Measurements from ENCODE around the gene SKOR2. TPM values are rescaled to one million over a fixed set of nuclear protein-coding genes. Genes with fewer than 3 reads are reported as not detected.

SKOR2 gene
- total and polyA plus RNA-seq, 4 experiments from 2014 or later: not detected

GRCh38 chr18:47284721-47285395 is 33.4 kb upstream of the SKOR2 start:
- H3K4me3 ChIP-seq (ENCODE audit: low read length in 2 of 2): no peak overlapping the region
- no peaks in the 10 kb centered on the region for H3K9me3 ChIP-seq (ENCODE audit: control insufficient read depth in 1 of 2, low read length in 2 of 2)
- no peak for DNase-seq
- H3K4me3 Mint-ChIP-seq: no peak overlapping the region
- POLR2A ChIA-PET (ENCODE audit: partially characterized antibody): no interaction called here
- intact Hi-C loops (cut with micrococcal nuclease): no loop called here
- CTCF ChIA-PET (ENCODE audit: partially characterized antibody): interaction anchor here (1.0 kb wide), 1 partner anchor 185 kb away, joined by 3 read pairs; no protein-coding TSS in a partner anchor
- no peaks in the 10 kb centered on the region for H3K4me1 ChIP-seq (ENCODE audit: insufficient read depth, low read length)
- H3K27me3 Mint-ChIP-seq: peaks cover 4 to 18% of the 10 kb centered on the region in 2 donors
- no peak overlapping the region for H3K27ac Mint-ChIP-seq
- no peaks in the 10 kb centered on the region for H3K9me3 Mint-ChIP-seq
- H3K36me3 ChIP-seq (ENCODE audit: insufficient read depth, low read length): no peaks in the 10 kb centered on the region
- no peaks in the 10 kb centered on the region for H3K4me1 Mint-ChIP-seq
- H3K36me3 Mint-ChIP-seq: no peaks in the 10 kb centered on the region
- H3K27me3 ChIP-seq (ENCODE audit: insufficient read depth, low read length): no peaks in the 10 kb centered on the region
- H3K27ac ChIP-seq (ENCODE audit: low read depth, low read length): no peak overlapping the region

GRCh38 chr18:47283476-47283875 is 32.0 kb upstream of the SKOR2 start:
- no peaks in the 10 kb centered on the region for H3K36me3 ChIP-seq (ENCODE audit: insufficient read depth, low read length)
- no peaks in the 10 kb centered on the region for H3K36me3 Mint-ChIP-seq
- peaks cover 1 to 18% of the 10 kb centered on the region in 2 donors for H3K27me3 Mint-ChIP-seq
- H3K27ac Mint-ChIP-seq: peak overlapping the region in 1 of 7 donors; percentile 21
- H3K27me3 ChIP-seq (ENCODE audit: insufficient read depth, low read length): no peaks in the 10 kb centered on the region
- H3K27ac ChIP-seq (ENCODE audit: low read depth, low read length): no peak overlapping the region
- no peak for DNase-seq
- H3K4me1 ChIP-seq (ENCODE audit: insufficient read depth, low read length): no peaks in the 10 kb centered on the region
- H3K4me3 Mint-ChIP-seq: no peak overlapping the region
- no peak overlapping the region for H3K4me3 ChIP-seq (ENCODE audit: low read length in 2 of 2)
- intact Hi-C loops (cut with micrococcal nuclease): loop anchor here (2.0 kb wide), 1 partner anchor 183 kb away; no protein-coding TSS in a partner anchor
- ChIA-PET CTCF (ENCODE audit: partially characterized antibody) (no interaction called here), POLR2A (ENCODE audit: partially characterized antibody) (no interaction called here)
- H3K4me1 Mint-ChIP-seq: no peaks in the 10 kb centered on the region
- H3K9me3 Mint-ChIP-seq: peaks cover 0 to 2% (median 0%) of the 10 kb centered on the region in 8 donors
- H3K9me3 ChIP-seq (ENCODE audit: control insufficient read depth in 1 of 2, low read length in 2 of 2): no peaks in the 10 kb centered on the region

GRCh38 chr18:47280121-47280520 is 28.7 kb upstream of the SKOR2 start:
- intact Hi-C loops (cut with micrococcal nuclease): no loop called here
- Mint-ChIP-seq H3K4me3 (no peak overlapping the region), H3K27me3 (peaks cover 5 to 13% of the 10 kb centered on the region in 2 donors), H3K9me3 (peaks cover 0 to 7% (median 0%) of the 10 kb centered on the region in 8 donors), H3K4me1 (no peaks in the 10 kb centered on the region), H3K36me3 (no peaks in the 10 kb centered on the region), H3K27ac (no peak overlapping the region)
- CTCF ChIA-PET (ENCODE audit: partially characterized antibody): no interaction called here
- POLR2A ChIA-PET (ENCODE audit: partially characterized antibody): no interaction called here
- no peaks in the 10 kb centered on the region for H3K27me3 ChIP-seq (ENCODE audit: insufficient read depth, low read length)
- no peaks in the 10 kb centered on the region for H3K36me3 ChIP-seq (ENCODE audit: insufficient read depth, low read length)
- no peaks in the 10 kb centered on the region for H3K4me1 ChIP-seq (ENCODE audit: insufficient read depth, low read length)
- no peak overlapping the region for H3K4me3 ChIP-seq (ENCODE audit: low read length in 2 of 2)
- H3K27ac ChIP-seq (ENCODE audit: low read depth, low read length): no peak overlapping the region
- no peaks in the 10 kb centered on the region for H3K9me3 ChIP-seq (ENCODE audit: control insufficient read depth in 1 of 2, low read length in 2 of 2)
- no peak for DNase-seq

GRCh38 chr18:47274961-47275360 is 23.5 kb upstream of the SKOR2 start:
- peaks cover 0 to 7% (median 0%) of the 10 kb centered on the region in 8 donors for H3K9me3 Mint-ChIP-seq
- DNase-seq: no peak
- Histone ChIP-seq H3K9me3 (ENCODE audit: control insufficient read depth in 1 of 2, low read length in 2 of 2) (no peaks in the 10 kb centered on the region), H3K36me3 (ENCODE audit: insufficient read depth, low read length) (no peaks in the 10 kb centered on the region), H3K27me3 (ENCODE audit: insufficient read depth, low read length) (no peaks in the 10 kb centered on the region), H3K4me1 (ENCODE audit: insufficient read depth, low read length) (no peaks in the 10 kb centered on the region), H3K27ac (ENCODE audit: low read depth, low read length) (no peak overlapping the region), H3K4me3 (ENCODE audit: low read length in 2 of 2) (no peak overlapping the region)
- intact Hi-C loops (cut with micrococcal nuclease): no loop called here
- H3K27me3 Mint-ChIP-seq: peaks cover 10 to 12% of the 10 kb centered on the region in 2 donors
- CTCF ChIA-PET (ENCODE audit: partially characterized antibody): no interaction called here
- no peak overlapping the region for H3K4me3 Mint-ChIP-seq
- no peaks in the 10 kb centered on the region for H3K36me3 Mint-ChIP-seq
- H3K27ac Mint-ChIP-seq: no peak overlapping the region
- POLR2A ChIA-PET (ENCODE audit: partially characterized antibody): no interaction called here
- no peaks in the 10 kb centered on the region for H3K4me1 Mint-ChIP-seq

GRCh38 chr18:47265197-47265596 is 13.7 kb upstream of the SKOR2 start:
- Histone ChIP-seq H3K4me3 (ENCODE audit: low read length in 2 of 2) (no peak overlapping the region), H3K27ac (ENCODE audit: low read depth, low read length) (no peak overlapping the region), H3K27me3 (ENCODE audit: insufficient read depth, low read length) (peaks cover 18% of the 10 kb centered on the region), H3K9me3 (ENCODE audit: control insufficient read depth in 1 of 2, low read length in 2 of 2) (no peaks in the 10 kb centered on the region), H3K36me3 (ENCODE audit: insufficient read depth, low read length) (no peaks in the 10 kb centered on the region), H3K4me1 (ENCODE audit: insufficient read depth, low read length) (no peaks in the 10 kb centered on the region)
- no peak overlapping the region for H3K4me3 Mint-ChIP-seq
- H3K27ac Mint-ChIP-seq: no peak overlapping the region
- H3K4me1 Mint-ChIP-seq: peaks cover 0 to 16% (median 4%) of the 10 kb centered on the region in 4 donors
- H3K9me3 Mint-ChIP-seq: peaks cover 0 to 7% (median under 1%) of the 10 kb centered on the region in 8 donors
- intact Hi-C loops (cut with micrococcal nuclease): no loop called here
- peaks cover 44% of the 10 kb centered on the region in 2 donors for H3K27me3 Mint-ChIP-seq
- CTCF ChIA-PET (ENCODE audit: partially characterized antibody): no interaction called here
- POLR2A ChIA-PET (ENCODE audit: partially characterized antibody): no interaction called here
- no peak for DNase-seq
- H3K36me3 Mint-ChIP-seq: no peaks in the 10 kb centered on the region

- no peaks in the 10 kb centered on the region for H3K36me3 ChIP-seq (ENCODE audit: insufficient read depth, low read length)
- Mint-ChIP-seq H3K27ac (no peak overlapping the region), H3K36me3 (no peaks in the 10 kb centered on the region), H3K4me3 (no peak overlapping the region), H3K27me3 (peaks cover 53% of the 10 kb centered on the region in 2 donors), H3K9me3 (peaks cover 0 to 14% (median 4%) of the 10 kb centered on the region in 8 donors), H3K4me1 (peaks cover 0 to 16% (median 4%) of the 10 kb centered on the region in 4 donors)
- H3K9me3 ChIP-seq (ENCODE audit: control insufficient read depth in 1 of 2, low read length in 2 of 2): no peaks in the 10 kb centered on the region
- intact Hi-C loops (cut with micrococcal nuclease): no loop called here
- H3K4me3 ChIP-seq (ENCODE audit: low read length in 2 of 2): no peak overlapping the region
- peaks cover 26% of the 10 kb centered on the region for H3K27me3 ChIP-seq (ENCODE audit: insufficient read depth, low read length)
- H3K27ac ChIP-seq (ENCODE audit: low read depth, low read length): no peak overlapping the region
- ChIA-PET CTCF (ENCODE audit: partially characterized antibody) (no interaction called here), POLR2A (ENCODE audit: partially characterized antibody) (no interaction called here)
- no peak for DNase-seq
- no peaks in the 10 kb centered on the region for H3K4me1 ChIP-seq (ENCODE audit: insufficient read depth, low read length)
Observed at GRCh38 chr18:47264308-47264700, 12.8 kb upstream of the SKOR2 start.

- H3K4me3 Mint-ChIP-seq: peak overlapping the region in 4 of 8 donors; percentile 9 to 63 (median 32)
Observed at GRCh38 chr18:47263430-47264307, 12.2 kb upstream of the SKOR2 start.

More at GRCh38 chr18:47263430-47264307, 12.2 kb upstream of the SKOR2 start:
- H3K36me3 Mint-ChIP-seq: no peaks in the 10 kb centered on the region
- peaks cover 57 to 60% of the 10 kb centered on the region in 2 donors for H3K27me3 Mint-ChIP-seq
- no peak for DNase-seq
- CTCF ChIA-PET (ENCODE audit: partially characterized antibody): no interaction called here
- POLR2A ChIA-PET (ENCODE audit: partially characterized antibody): no interaction called here
- H3K27ac ChIP-seq (ENCODE audit: low read depth, low read length): no peak overlapping the region
- H3K4me1 Mint-ChIP-seq: peaks cover 0 to 16% (median 4%) of the 10 kb centered on the region in 4 donors
- peaks cover 0 to 16% (median 5%) of the 10 kb centered on the region in 8 donors for H3K9me3 Mint-ChIP-seq
- peaks cover 28% of the 10 kb centered on the region for H3K27me3 ChIP-seq (ENCODE audit: insufficient read depth, low read length)
- H3K4me1 ChIP-seq (ENCODE audit: insufficient read depth, low read length): no peaks in the 10 kb centered on the region
- H3K9me3 ChIP-seq (ENCODE audit: control insufficient read depth in 1 of 2, low read length in 2 of 2): no peaks in the 10 kb centered on the region
- no peaks in the 10 kb centered on the region for H3K36me3 ChIP-seq (ENCODE audit: insufficient read depth, low read length)
- no peak overlapping the region for H3K4me3 ChIP-seq (ENCODE audit: low read length in 2 of 2)
- intact Hi-C loops (cut with micrococcal nuclease): no loop called here
- H3K27ac Mint-ChIP-seq: no peak overlapping the region

Measured in CD4-positive, alpha-beta memory T cell (primary cell).